Inflammatory macrophage (primary cell): ENCODE results near the gene SLIT1.

Source experiments
- DNase-seq, 2 donors: peaks; one replicate each; pipeline ENCODE4 v3.0.0-alpha.2; 2020 to 2022

The SLIT1 gene

GRCh38 chr10:97169911-97170693, 15.7 kb downstream of the SLIT1 start:
- no peak for DNase-seq

DNA sequence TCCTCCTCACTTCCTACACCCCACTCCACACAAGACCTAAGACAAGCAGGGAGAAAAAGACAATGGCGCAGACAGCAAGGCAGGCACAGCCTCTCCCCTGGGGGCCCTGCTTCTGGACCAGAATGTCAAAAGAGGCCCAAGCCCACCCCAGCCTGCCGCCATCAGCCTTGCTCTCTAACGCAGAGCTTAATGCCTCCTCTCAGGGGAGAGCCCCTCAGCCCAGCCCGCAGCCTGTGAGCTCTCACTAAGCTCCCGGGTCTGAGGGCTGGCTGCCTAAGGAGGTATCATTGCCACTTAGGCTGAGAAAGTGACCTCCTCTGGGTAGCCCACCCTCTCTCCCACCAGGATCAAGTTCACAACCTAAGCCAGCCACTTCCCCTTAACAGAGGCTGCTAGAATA, 16.7 kb downstream of the SLIT1 start:
- DNase-seq, result no peak

- DNase-seq, result no peak
These were observed 17.1 kb downstream of the SLIT1 start for GRCh38 chr10:97168645-97169044.

DNA sequence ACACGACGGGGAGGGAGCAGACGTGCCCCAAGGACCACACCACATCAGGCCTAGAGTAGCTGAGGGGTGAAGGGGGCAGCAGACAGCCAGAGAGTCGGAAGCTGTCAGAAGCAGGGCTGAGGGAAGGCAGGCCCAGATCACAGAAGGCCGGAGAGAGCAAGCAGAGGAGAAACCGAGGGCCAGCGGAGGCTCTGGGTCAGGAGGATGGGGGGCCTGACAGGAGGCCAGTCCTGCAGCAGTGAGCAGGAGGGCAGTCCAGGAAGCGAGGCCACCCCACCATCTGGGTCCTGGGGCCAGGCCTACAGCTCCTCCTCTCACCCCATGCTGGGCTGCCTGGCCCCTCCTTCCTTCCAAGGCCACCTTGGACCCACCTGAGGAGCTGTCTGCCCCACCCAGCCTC, 20.3 kb downstream of the SLIT1 start:
- no peak for DNase-seq

GRCh38 chr10:97163781-97164501, 21.8 kb downstream of the SLIT1 start:
- no peak for DNase-seq

- no peak for DNase-seq
These were observed 22.6 kb downstream of the SLIT1 start for GRCh38 chr10:97163181-97163580.

DNA sequence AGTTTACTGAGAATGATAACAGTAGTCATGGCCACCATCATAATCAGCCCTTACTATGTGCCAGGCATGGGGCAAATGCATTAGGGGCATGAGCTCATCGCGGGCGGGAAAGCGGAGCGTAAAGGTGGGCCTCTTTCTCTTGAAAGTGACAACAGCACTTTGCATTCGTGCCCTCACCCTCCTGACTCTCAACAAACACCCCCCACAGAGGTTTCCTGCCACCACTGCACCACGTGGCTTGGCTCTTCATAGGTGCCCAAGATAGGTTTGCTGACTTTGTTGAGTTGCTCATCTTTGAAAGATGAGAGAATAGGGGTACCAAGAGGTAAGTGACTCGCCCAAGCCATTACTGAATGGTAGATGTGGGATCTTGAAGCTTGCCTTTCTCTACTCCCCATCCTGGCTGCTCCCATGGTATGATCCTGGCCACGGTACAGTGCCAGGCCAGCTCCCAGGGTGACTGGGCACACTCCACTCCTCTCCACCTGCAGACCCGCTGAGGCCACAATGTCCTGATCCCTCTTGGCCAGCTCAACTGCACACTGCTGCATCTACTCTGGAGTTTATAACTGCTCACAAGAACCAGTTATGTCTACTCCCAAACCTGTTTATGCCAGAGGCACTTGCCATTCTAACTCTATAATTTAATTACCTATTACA, 26.0 kb downstream of the SLIT1 start:
- no peak for DNase-seq

GRCh38 chr10:97157578-97158095, 28.1 kb downstream of the SLIT1 start:
- peak; percentile 4 to 52 for DNase-seq

GRCh38 chr10:97154781-97155180, 31.0 kb downstream of the SLIT1 start:
- DNase-seq, result peak; percentile 13 to 22

- no peak for DNase-seq
These were observed 31.6 kb downstream of the SLIT1 start for GRCh38 chr10:97154162-97154561.

DNA sequence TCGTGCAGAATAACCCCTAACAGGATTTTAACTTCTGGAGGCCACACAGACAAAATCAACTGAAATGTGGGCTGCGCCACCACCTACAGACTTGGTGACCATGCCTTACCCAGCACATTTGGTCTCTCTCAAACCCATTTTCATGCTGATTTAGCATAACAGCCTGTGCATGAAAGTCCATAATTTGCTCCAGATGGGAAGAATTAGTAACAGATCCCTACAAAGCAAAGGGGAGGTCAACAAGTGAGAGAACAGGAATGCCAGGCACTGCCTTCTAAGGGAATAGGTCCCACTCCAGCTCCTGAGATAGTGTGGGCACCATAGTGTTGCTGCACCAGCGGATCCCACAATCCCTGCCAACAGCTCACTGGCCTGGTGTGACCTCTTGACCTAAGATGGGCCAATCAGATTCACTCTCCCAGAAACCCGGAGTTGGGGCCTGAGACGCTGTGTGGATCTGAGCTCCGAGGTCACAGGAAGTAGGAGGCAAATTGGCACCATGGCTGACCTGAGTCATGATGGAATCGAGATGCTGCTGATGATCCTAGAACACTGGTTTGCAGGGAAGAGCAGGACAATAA, 32.4 kb downstream of the SLIT1 start:
- no peak for DNase-seq

GRCh38 chr10:97151307-97151914, 34.3 kb downstream of the SLIT1 start:
- no peak for DNase-seq

DNA sequence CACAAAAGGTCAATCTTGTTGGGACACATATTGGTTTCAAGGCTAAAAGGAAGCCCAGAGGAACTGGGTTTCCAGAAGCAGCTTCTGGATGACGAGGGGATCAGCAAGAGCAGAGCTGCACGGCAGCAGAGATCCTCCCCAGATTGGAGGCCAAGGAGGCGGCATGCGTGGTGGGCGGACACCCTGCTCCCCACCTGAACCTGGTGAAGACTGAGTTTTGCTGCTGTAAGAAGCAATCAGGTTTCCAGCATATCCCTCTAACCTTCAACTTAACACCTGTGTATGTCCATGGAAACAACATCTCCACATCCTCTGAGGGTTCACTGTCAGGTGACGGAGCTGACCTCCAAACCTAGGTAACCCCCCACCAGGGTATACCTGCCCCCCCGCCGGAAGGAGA, 35.1 kb downstream of the SLIT1 start:
- DNase-seq, result no peak

DNA sequence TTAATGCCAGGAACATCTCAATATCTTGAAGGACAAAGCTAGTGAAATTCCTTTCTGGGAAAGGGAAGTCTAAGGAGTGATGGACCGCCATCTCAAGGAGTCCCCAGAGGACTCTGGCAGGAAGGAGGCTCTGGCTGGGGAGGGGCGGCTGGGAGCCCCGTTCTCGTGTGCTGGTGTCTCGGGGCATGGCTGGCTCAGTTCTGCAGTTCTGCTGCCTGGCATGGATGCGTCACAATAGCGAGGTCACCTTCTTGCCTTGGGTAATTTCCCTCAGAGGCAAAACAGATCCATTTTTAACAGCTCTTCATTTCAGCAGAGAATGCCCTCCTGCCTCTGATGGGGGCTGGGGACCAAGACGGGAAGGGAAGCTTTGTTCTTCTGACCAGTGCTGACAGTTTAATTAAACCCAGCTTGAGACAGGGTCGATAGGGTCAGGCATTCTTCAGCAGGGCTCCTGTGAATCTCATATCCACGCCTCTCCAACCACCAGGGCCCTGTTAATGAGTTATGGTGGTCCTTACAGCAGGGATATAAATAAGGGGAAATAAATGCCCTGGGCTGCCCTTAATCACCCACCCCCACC, 35.7 kb downstream of the SLIT1 start:
- DNase-seq, result no peak

DNA sequence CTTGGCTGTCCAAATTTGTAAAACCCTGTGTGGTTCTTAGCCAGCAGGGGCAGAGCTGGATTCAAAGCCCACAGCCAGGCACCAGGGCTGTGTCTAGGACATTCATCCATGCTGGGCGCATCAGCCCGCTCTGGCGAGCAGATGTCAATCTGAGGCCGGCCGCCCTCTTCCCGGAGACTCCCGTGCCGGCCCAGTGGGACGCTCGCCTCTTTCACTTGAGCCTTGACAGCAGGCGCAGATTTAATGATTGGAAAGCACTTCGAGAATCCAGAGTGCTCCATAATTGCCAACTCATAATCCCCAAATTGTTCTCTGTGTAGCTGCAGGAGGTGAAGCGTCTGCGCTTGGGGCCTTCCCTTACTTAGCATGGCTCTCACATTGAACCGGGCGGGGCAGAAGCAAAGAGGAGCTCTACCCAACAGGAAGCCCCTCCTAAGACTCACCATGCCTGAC, 36.7 kb downstream of the SLIT1 start:
- DNase-seq, result no peak

DNA sequence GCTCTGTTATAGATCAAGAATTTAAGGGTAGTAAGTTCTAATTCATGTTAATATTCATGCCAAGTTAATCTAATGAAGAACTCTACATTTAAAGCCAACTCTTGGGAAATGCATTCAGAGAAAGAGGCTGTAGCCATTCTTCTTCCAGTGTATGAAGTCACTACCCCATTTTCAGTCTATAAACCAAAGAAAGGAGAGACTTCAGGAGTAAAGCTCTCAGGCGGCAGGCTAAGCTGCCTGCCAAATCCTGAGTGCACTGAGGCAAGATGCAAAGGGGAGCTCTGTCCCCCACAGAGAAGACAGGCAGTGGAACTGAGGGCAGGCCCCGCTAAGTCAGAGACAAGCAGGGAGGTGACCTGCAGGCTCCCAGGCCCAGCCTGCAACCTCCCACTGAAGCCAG, 41.5 kb downstream of the SLIT1 start:
- DNase-seq, result no peak

DNA sequence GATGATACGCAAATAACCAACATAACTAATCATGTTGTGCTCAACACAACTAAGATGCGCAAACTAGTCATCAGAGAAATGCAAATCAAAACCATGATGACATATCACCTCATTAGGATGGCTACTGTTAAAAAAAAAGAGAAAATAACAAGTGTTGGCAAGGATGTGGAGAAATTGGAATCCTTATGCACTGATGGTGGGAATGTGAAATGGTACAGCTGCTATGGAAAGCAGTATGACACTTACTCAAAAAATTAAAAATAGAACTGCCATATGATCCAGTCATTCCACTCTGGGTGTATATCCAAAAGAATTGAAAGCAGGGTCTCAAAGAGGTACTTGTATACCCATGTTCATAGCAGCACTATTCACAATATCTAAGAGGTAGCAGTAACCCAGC, 42.9 kb downstream of the SLIT1 start:
- DNase-seq, result no peak

DNA sequence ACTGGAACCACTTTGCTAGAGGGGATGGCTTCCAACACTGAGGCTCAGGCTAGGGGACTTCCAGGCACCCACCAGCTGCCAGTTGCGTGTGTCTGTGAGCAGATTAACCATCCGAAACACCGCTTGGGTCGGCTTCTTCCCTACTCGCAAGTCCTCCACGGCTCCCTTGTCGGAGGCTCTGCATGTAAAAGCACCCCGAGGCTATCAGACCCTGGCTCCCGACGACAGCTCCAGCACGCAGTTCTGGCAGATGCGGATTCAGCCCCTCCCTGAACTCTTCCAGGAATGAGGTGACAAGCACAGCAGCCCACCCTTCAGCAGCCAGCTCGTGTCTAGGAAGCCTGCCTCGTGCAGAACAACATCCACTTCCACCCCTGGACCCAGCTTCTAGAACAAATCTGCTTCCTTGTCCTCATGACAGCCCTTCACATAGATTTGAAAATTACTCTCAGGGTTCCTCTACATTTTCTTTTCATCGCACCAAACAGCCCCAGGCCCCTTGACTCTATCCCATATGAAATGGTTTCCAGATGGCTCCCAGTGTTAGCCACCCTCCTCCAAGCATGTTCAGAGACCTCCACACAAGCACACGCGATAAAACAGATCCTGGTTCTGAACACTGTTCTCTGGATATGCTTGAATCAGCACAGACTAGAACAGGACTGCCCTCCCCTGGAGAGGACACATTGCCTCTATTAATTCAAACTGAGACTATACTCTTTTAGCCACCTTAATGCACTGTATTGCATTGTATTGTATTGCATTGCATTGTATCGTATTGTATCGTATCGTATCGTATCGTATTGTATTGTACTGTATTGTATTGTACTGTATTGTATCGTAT, 44.6 kb downstream of the SLIT1 start:
- no peak for DNase-seq

DNA sequence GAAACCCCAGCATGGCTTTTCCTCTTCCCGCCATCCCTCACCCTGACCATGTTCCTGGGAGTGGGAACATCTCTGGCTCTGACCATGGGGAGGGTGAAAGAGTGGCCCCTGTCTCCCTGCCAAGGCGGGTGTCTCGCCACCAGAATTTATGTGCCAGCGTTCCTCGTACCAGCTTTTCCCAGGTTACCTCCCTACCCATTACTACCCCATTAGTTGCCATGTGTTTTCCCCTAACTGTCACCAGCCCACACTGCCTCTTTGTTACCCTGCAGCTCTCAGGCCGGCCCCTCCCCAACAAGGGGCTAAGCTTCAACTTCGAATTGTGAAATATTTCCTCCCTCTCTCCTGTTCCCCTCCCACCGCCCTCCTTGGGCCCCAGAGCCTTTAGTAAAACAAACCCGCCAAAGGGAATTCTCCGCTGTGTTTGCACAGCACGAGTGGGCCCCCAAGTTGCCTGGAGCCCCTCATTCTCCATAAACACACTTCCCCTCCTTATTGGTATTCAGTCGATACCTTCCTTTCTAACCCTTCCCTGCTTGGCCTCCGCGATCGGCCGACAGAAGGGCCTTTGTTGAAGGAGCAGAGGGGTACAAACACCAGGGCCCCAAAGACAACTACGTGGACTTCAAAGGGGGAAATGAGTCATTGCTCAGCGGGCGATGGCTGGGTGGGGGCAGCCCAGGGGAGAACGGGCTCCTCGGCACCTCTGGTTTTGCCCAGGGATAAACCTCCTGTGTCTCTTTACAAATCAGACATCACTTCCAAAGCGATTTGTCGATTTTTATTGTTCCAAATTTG, 45.5 kb downstream of the SLIT1 start:
- DNase-seq, result no peak

GRCh38 chr10:97139651-97140048, 46.1 kb downstream of the SLIT1 start:
- no peak for DNase-seq
